CD4-positive, alpha-beta memory T cell (primary cell): ENCODE data around the gene GNPTAB. TPM values are rescaled to one million over a fixed set of nuclear protein-coding genes. Genes with fewer than 3 reads are reported as not detected.

ENCODE experiments used
- CTCF ChIA-PET: fragments of 350-600 bp; sonication (Branson Sonifier 250); formaldehyde crosslinking; loops from one replicate; lab custom pipeline; 2021; ENCODE audit warnings: inconsistent platforms; ENCODE audit not compliant: partially characterized antibody; lab: Charles Lee
- POLR2A ChIA-PET: fragments of 350-600 bp; sonication (Branson Sonifier 250); formaldehyde crosslinking; loops from one replicate; lab custom pipeline; 2021; ENCODE audit not compliant: partially characterized antibody; lab: Charles Lee
- DNase-seq, 5 donors: peaks; one replicate each; pipeline versions ENCODE4 v3.0.0 to v3.0.0-alpha.2; 2020 to 2022; ENCODE audit warnings: mixed read lengths in 1 of 5
- H3K27ac ChIP-seq: one replicate; pipeline ENCODE4 v1.7.0; 2013; ENCODE audit warnings: low read depth, low read length
- H3K27me3 ChIP-seq: 2 replicates; pipeline ENCODE4 v1.7.0; 2013; ENCODE audit warnings: mild to moderate bottlenecking, low read length, moderate library complexity; ENCODE audit not compliant: insufficient read depth
- H3K36me3 ChIP-seq: 2 replicates; pipeline ENCODE4 v1.7.0; 2013; ENCODE audit warnings: mild to moderate bottlenecking, low read length, moderate library complexity; ENCODE audit not compliant: insufficient read depth
- H3K4me1 ChIP-seq: 2 replicates; pipeline ENCODE4 v1.7.0; 2013; ENCODE audit warnings: mild to moderate bottlenecking, low read length, moderate library complexity; ENCODE audit not compliant: insufficient read depth
- H3K4me3 ChIP-seq, 2 donors: one replicate each; pipeline ENCODE4 v1.7.0; 2013; ENCODE audit warnings: low read length in 2 of 2, mild to moderate bottlenecking in 1 of 2
- H3K9me3 ChIP-seq, 2 donors: one replicate each; pipeline ENCODE4 v1.7.0; 2013; ENCODE audit warnings: low read length in 2 of 2, control low read depth in 1 of 2; ENCODE audit not compliant: control insufficient read depth in 1 of 2
- H3K27ac Mint-ChIP-seq, 7 donors: one replicate each; pipeline ENCODE4 v1.8.0; 2020 to 2021; ENCODE audit warnings: mixed read lengths in 7 of 7, mild to moderate bottlenecking in 6 of 7, inconsistent platforms in 3 of 7, moderate library complexity in 3 of 7
- H3K27me3 Mint-ChIP-seq, 2 donors: one replicate each; pipeline ENCODE4 v1.8.0; 2020 to 2021; ENCODE audit warnings: mixed read lengths in 2 of 2
- H3K36me3 Mint-ChIP-seq, 2 donors: one replicate each; pipeline ENCODE4 v1.8.0; 2020 to 2021; ENCODE audit warnings: mixed read lengths in 2 of 2, inconsistent platforms in 1 of 2, mild to moderate bottlenecking in 1 of 2
- H3K4me1 Mint-ChIP-seq, 4 donors: one replicate each; pipeline ENCODE4 v1.8.0; 2020 to 2021; ENCODE audit warnings: mixed read lengths in 4 of 4, mild to moderate bottlenecking in 1 of 4
- H3K4me3 Mint-ChIP-seq, 8 donors: one replicate each; pipeline ENCODE4 v1.8.0; 2020 to 2021; ENCODE audit warnings: mixed read lengths in 8 of 8, mild to moderate bottlenecking in 7 of 8, moderate library complexity in 6 of 8, inconsistent platforms in 3 of 8
- H3K9me3 Mint-ChIP-seq, 8 donors: one replicate each; pipeline ENCODE4 v1.8.0; 2020 to 2021; ENCODE audit warnings: mixed read lengths in 8 of 8, mild to moderate bottlenecking in 5 of 8, inconsistent platforms in 3 of 8, moderate library complexity in 1 of 8
- intact Hi-C: fragments of 100-400 bp; cut with micrococcal nuclease; formaldehyde crosslinking; loops from one replicate; pipeline ENCODE4 v1.15.1; 2023
- polyA plus RNA-seq, 2 donors: library from polyadenylated mRNA; unstranded; fragments of 300-500 nt; fragmentation: Illumina TruSeq; gene quantifications; one replicate each; pipeline ENCODE4 v1.2.3, GENCODE V29; 2021
- total RNA-seq, 2 experiments: library from RNA; stranded (reverse); gene quantifications; one replicate each; pipeline ENCODE4 v1.2.3, GENCODE V29; 2021

GNPTAB gene
- total and polyA plus RNA-seq, 4 experiments from 2014 or later: 15.3 to 42.8 (median 34.1) TPM

- Histone ChIP-seq H3K27me3 (no peaks in the 10 kb centered on the region), H3K27ac (no peak overlapping the region), H3K4me3 (no peak overlapping the region), H3K9me3 (no peaks in the 10 kb centered on the region), H3K4me1 (no peaks in the 10 kb centered on the region), H3K36me3 (peaks cover 9% of the 10 kb centered on the region)
- peaks cover 0 to 6% (median 1%) of the 10 kb centered on the region in 4 donors for H3K4me1 Mint-ChIP-seq
- POLR2A ChIA-PET: no interaction called here
- H3K27ac Mint-ChIP-seq: peak overlapping the region in 1 of 7 donors; percentile 47
- no peaks in the 10 kb centered on the region for H3K27me3 Mint-ChIP-seq
- peaks cover 0 to 2% (median 0%) of the 10 kb centered on the region in 8 donors for H3K9me3 Mint-ChIP-seq
- no peak for DNase-seq
- CTCF ChIA-PET: interaction anchor here (2.6 kb wide), 1 partner anchor 12 kb away, joined by 7 read pairs; no protein-coding TSS in a partner anchor
- no peak overlapping the region for H3K4me3 Mint-ChIP-seq
- intact Hi-C loops: no loop called here
- peaks cover 29 to 61% of the 10 kb centered on the region in 2 donors for H3K36me3 Mint-ChIP-seq
Measured at GRCh38 chr12:101785671-101786070, 45.1 kb downstream of the GNPTAB start.

- Mint-ChIP-seq H3K4me3 (no peak overlapping the region), H3K27ac (peak overlapping the region in 2 of 7 donors; percentile 53 to 68), H3K36me3 (peaks cover 25 to 62% of the 10 kb centered on the region in 2 donors), H3K4me1 (peaks cover 0 to 6% (median 1%) of the 10 kb centered on the region in 4 donors), H3K9me3 (no peaks in the 10 kb centered on the region), H3K27me3 (no peaks in the 10 kb centered on the region)
- H3K4me1 ChIP-seq: no peaks in the 10 kb centered on the region
- intact Hi-C loops: no loop called here
- H3K36me3 ChIP-seq: peaks cover 7% of the 10 kb centered on the region
- no peaks in the 10 kb centered on the region for H3K27me3 ChIP-seq
- no peak overlapping the region for H3K4me3 ChIP-seq
- no peak for DNase-seq
- no peaks in the 10 kb centered on the region for H3K9me3 ChIP-seq
- no peak overlapping the region for H3K27ac ChIP-seq
- POLR2A ChIA-PET: interaction anchor here (1.2 kb wide), 1 partner anchor 55 kb away, joined by 3 read pairs; no protein-coding TSS in a partner anchor
- CTCF ChIA-PET: interaction anchor here (1.3 kb wide), 1 partner anchor 12 kb away, joined by 5 read pairs; no protein-coding TSS in a partner anchor
Measured at GRCh38 chr12:101784376-101784775, 46.4 kb downstream of the GNPTAB start.

- peaks cover 19 to 60% of the 10 kb centered on the region in 2 donors for H3K36me3 Mint-ChIP-seq
- ChIA-PET POLR2A (interaction anchor here (1.2 kb wide), 1 partner anchor 55 kb away, joined by 3 read pairs; no protein-coding TSS in a partner anchor), CTCF (interaction anchor here (0.6 to 1.3 kb wide), 3 partner anchors 9 to 46 kb away, joined by 3 to 5 read pairs (median 3); no protein-coding TSS in a partner anchor)
- no peak for DNase-seq
- H3K9me3 Mint-ChIP-seq: no peaks in the 10 kb centered on the region
- H3K4me1 Mint-ChIP-seq: peaks cover 0 to 6% (median 1%) of the 10 kb centered on the region in 4 donors
- H3K4me3 ChIP-seq: no peak overlapping the region
- H3K27me3 ChIP-seq: no peaks in the 10 kb centered on the region
- no peak overlapping the region for H3K4me3 Mint-ChIP-seq
- no peaks in the 10 kb centered on the region for H3K4me1 ChIP-seq
- H3K27ac Mint-ChIP-seq: peak overlapping the region in 1 of 7 donors; percentile 68
- intact Hi-C loops: no loop called here
- no peaks in the 10 kb centered on the region for H3K9me3 ChIP-seq
- H3K36me3 ChIP-seq: peaks cover 9% of the 10 kb centered on the region
- H3K27me3 Mint-ChIP-seq: no peaks in the 10 kb centered on the region
- no peak overlapping the region for H3K27ac ChIP-seq
Measured at GRCh38 chr12:101783838-101784237, 46.9 kb downstream of the GNPTAB start.

GRCh38 chr12:101783150-101783549, 47.6 kb downstream of the GNPTAB start:
- ChIA-PET POLR2A (no interaction called here), CTCF (interaction anchor here (0.8 to 1.3 kb wide), 2 partner anchors 11 to 47 kb away, joined by 3 to 5 read pairs; no protein-coding TSS in a partner anchor)
- Histone ChIP-seq H3K4me1 (no peaks in the 10 kb centered on the region), H3K4me3 (no peak overlapping the region), H3K9me3 (no peaks in the 10 kb centered on the region), H3K27me3 (no peaks in the 10 kb centered on the region), H3K36me3 (peaks cover 9% of the 10 kb centered on the region), H3K27ac (no peak overlapping the region)
- peak overlapping the region in 2 of 7 donors; percentile 18 to 66 for H3K27ac Mint-ChIP-seq
- H3K27me3 Mint-ChIP-seq: no peaks in the 10 kb centered on the region
- no peak for DNase-seq
- no peaks in the 10 kb centered on the region for H3K9me3 Mint-ChIP-seq
- intact Hi-C loops: no loop called here
- no peak overlapping the region for H3K4me3 Mint-ChIP-seq
- peaks cover 19 to 59% of the 10 kb centered on the region in 2 donors for H3K36me3 Mint-ChIP-seq
- peaks cover 0 to 6% (median 1%) of the 10 kb centered on the region in 4 donors for H3K4me1 Mint-ChIP-seq

- Mint-ChIP-seq H3K4me3 (no peak overlapping the region), H3K27me3 (no peaks in the 10 kb centered on the region), H3K4me1 (peaks cover 0 to 6% (median 1%) of the 10 kb centered on the region in 4 donors), H3K9me3 (no peaks in the 10 kb centered on the region), H3K27ac (peak overlapping the region in 4 of 7 donors; percentile 14 to 58 (median 29)), H3K36me3 (peaks cover 19 to 56% of the 10 kb centered on the region in 2 donors)
- no peak overlapping the region for H3K4me3 ChIP-seq
- H3K27ac ChIP-seq: no peak overlapping the region
- no peaks in the 10 kb centered on the region for H3K4me1 ChIP-seq
- intact Hi-C loops: no loop called here
- no peak for DNase-seq
- peaks cover 13% of the 10 kb centered on the region for H3K36me3 ChIP-seq
- CTCF ChIA-PET: interaction anchor here (3.5 to 7.5 kb wide), 2 partner anchors 49 to 57 kb away, joined by 13 to 97 read pairs; partner anchors contain the start of gene GNPTAB
- no peaks in the 10 kb centered on the region for H3K9me3 ChIP-seq
- POLR2A ChIA-PET: no interaction called here
- no peaks in the 10 kb centered on the region for H3K27me3 ChIP-seq
Measured at GRCh38 chr12:101782273-101782731, 48.5 kb downstream of the GNPTAB start.

GRCh38 chr12:101781834-101782233, 48.9 kb downstream of the GNPTAB start:
- ChIA-PET CTCF (interaction anchor here (0.9 to 7.5 kb wide), 4 partner anchors 9 to 63 kb away, joined by 3 to 97 read pairs (median 8); partner anchors contain the start of gene GNPTAB), POLR2A (no interaction called here)
- H3K27ac Mint-ChIP-seq: peak overlapping the region in 1 of 7 donors; percentile 64
- no peak overlapping the region for H3K27ac ChIP-seq
- no peaks in the 10 kb centered on the region for H3K27me3 Mint-ChIP-seq
- no peak overlapping the region for H3K4me3 Mint-ChIP-seq
- H3K4me1 ChIP-seq: no peaks in the 10 kb centered on the region
- peaks cover 16 to 54% of the 10 kb centered on the region in 2 donors for H3K36me3 Mint-ChIP-seq
- no peak for DNase-seq
- intact Hi-C loops: no loop called here
- H3K27me3 ChIP-seq: no peaks in the 10 kb centered on the region
- H3K36me3 ChIP-seq: peaks cover 11% of the 10 kb centered on the region
- no peak overlapping the region for H3K4me3 ChIP-seq
- H3K9me3 ChIP-seq: no peaks in the 10 kb centered on the region
- peaks cover 0 to 6% (median 1%) of the 10 kb centered on the region in 4 donors for H3K4me1 Mint-ChIP-seq
- H3K9me3 Mint-ChIP-seq: no peaks in the 10 kb centered on the region

GRCh38 chr12:101780599-101780998, 50.2 kb downstream of the GNPTAB start:
- Histone ChIP-seq H3K4me3 (no peak overlapping the region), H3K36me3 (peaks cover 14% of the 10 kb centered on the region), H3K4me1 (no peaks in the 10 kb centered on the region), H3K27me3 (no peaks in the 10 kb centered on the region), H3K27ac (no peak overlapping the region), H3K9me3 (no peaks in the 10 kb centered on the region)
- POLR2A ChIA-PET: interaction anchor here (0.5 kb wide), 1 partner anchor 245 kb away, joined by 3 read pairs; no protein-coding TSS in a partner anchor
- no peak overlapping the region for H3K4me3 Mint-ChIP-seq
- no peaks in the 10 kb centered on the region for H3K27me3 Mint-ChIP-seq
- H3K36me3 Mint-ChIP-seq: peaks cover 15 to 53% of the 10 kb centered on the region in 2 donors
- intact Hi-C loops: no loop called here
- DNase-seq: no peak
- no peaks in the 10 kb centered on the region for H3K9me3 Mint-ChIP-seq
- H3K4me1 Mint-ChIP-seq: peaks cover 0 to 6% (median 1%) of the 10 kb centered on the region in 4 donors
- peak overlapping the region in 3 of 7 donors; percentile 4 to 60 (median 42) for H3K27ac Mint-ChIP-seq
- CTCF ChIA-PET: interaction anchor here (0.7 to 7.5 kb wide), 8 partner anchors 12 to 64 kb away, joined by 3 to 97 read pairs (median 4); partner anchors contain the start of gene GNPTAB
